SK-N-SH (cell line): ENCODE data around the gene PRELID3B. TPM values are rescaled to one million over a fixed set of nuclear protein-coding genes. Genes with fewer than 3 reads are reported as not detected.

ENCODE experiments used
- CTCF ChIA-PET: fragments of 300-600, 350-600 bp; formaldehyde crosslinking; extraction: SDS; loops from one replicate; lab custom pipeline; 2021; lab: Yijun Ruan, JAX
- POLR2A ChIA-PET: fragments of 350-600 bp; sonication (Branson Sonifier 250); formaldehyde crosslinking; extraction: SDS; loops from one replicate; lab custom pipeline; 2020; ENCODE audit warnings: antibody characterized with exemption, inconsistent platforms; lab: Yijun Ruan, JAX
- DNase-seq: peaks from one replicate; pipeline ENCODE4 v3.0.0; 2012
- H2AFZ ChIP-seq: fragments of 200-600 bp; sonication (generic); 2 replicates; pipeline ENCODE4 v1.8.1; 2016; ENCODE audit warnings: antibody characterized with exemption, mild to moderate bottlenecking, low read depth
- H3F3A ChIP-seq: fragments of 200-600 bp; sonication (generic); replicated peaks from 2 replicates; pipeline ENCODE3; 2016; ENCODE audit warnings: antibody characterized with exemption, mild to moderate bottlenecking; ENCODE audit not compliant: insufficient read depth
- H3K27ac ChIP-seq, 2 experiments: fragments of 200-500 bp in 1 of 2; fragments of 200-600 bp in 1 of 2; sonication (Bioruptor generic) in 1 of 2; sonication (generic), shearing (Covaris generic) in 1 of 2; 2 replicates each; pipeline versions ENCODE4 v1.5.1 to v1.6.1; 2014 to 2016; ENCODE audit warnings: low read depth in 2 of 2, inconsistent platforms in 1 of 2, low read length in 1 of 2, mild to moderate bottlenecking in 1 of 2, mixed read lengths in 1 of 2
- H3K27me3 ChIP-seq: fragments of 200-600 bp; sonication (generic), shearing (Covaris generic); 2 replicates; pipeline ENCODE4 v1.6.1; 2016; ENCODE audit warnings: mixed run types; ENCODE audit not compliant: insufficient read depth
- H3K36me3 ChIP-seq, 2 experiments: fragments of 200-500 bp in 1 of 2; fragments of 200-600 bp in 1 of 2; sonication (Bioruptor generic) in 1 of 2; sonication (generic) in 1 of 2; replicated peaks in 1 of 2; 2 replicates each; pipeline versions ENCODE3 to v1.5.1; 2014 to 2016; ENCODE audit warnings: low read length in 1 of 2, mild to moderate bottlenecking in 1 of 2; ENCODE audit not compliant: insufficient read depth in 2 of 2, control insufficient read depth in 1 of 2
- H3K4me1 ChIP-seq, 2 experiments: fragments of 200-500 bp in 1 of 2; fragments of 200-600 bp in 1 of 2; sonication (Bioruptor generic) in 1 of 2; sonication (generic), shearing (Covaris generic) in 1 of 2; 2 replicates each; pipeline versions ENCODE4 v1.5.1 to v1.6.1; 2014 to 2016; ENCODE audit warnings: low read depth in 1 of 2, low read length in 1 of 2, mixed run types in 1 of 2; ENCODE audit not compliant: insufficient read depth in 2 of 2, control insufficient read depth in 1 of 2
- H3K4me2 ChIP-seq: fragments of 200-600 bp; sonication (generic), shearing (Covaris generic); 2 replicates; pipeline ENCODE4 v1.6.1; 2017; ENCODE audit warnings: mixed run types
- H3K4me3 ChIP-seq, 2 experiments: fragments of 200-500 bp in 1 of 2; fragments of 200-600 bp in 1 of 2; sonication (Bioruptor generic) in 1 of 2; sonication (generic), shearing (Covaris generic) in 1 of 2; 2 replicates each; pipeline versions ENCODE4 v1.5.1 to v1.8.1; 2014 to 2016; ENCODE audit warnings: low read depth in 2 of 2, inconsistent platforms in 1 of 2, low read length in 1 of 2, mild to moderate bottlenecking in 1 of 2, mixed read lengths in 1 of 2, moderate library complexity in 1 of 2
- H3K79me2 ChIP-seq: fragments of 200-600 bp; sonication (generic); 2 replicates; pipeline ENCODE4 v1.8.1; 2017; ENCODE audit warnings: mild to moderate bottlenecking; ENCODE audit not compliant: insufficient read depth
- H3K9ac ChIP-seq: fragments of 200-600 bp; sonication (generic); 2 replicates; pipeline ENCODE4 v1.6.1; 2017; ENCODE audit warnings: mixed run types
- H3K9me2 ChIP-seq: fragments of 200-600 bp; sonication (generic); 2 replicates; pipeline ENCODE4 v1.6.1; 2017; ENCODE audit warnings: mixed run types
- H3K9me3 ChIP-seq: fragments of 200-600 bp; sonication (generic); 2 replicates; pipeline ENCODE4 v1.6.1; 2017; ENCODE audit warnings: mixed run types, mild to moderate bottlenecking, moderate library complexity
- H4K20me1 ChIP-seq: fragments of 200-600 bp; sonication (generic); 2 replicates; pipeline ENCODE4 v1.6.1; 2017; ENCODE audit warnings: mild to moderate bottlenecking, mixed run types; ENCODE audit not compliant: insufficient read depth
- ELF1 ChIP-seq: IDR thresholded peaks from 2 replicates; pipeline ENCODE4 v1.4.0; 2012
- FOSL2 ChIP-seq: IDR thresholded peaks from 2 replicates; pipeline ENCODE4 v1.4.0; 2012; ENCODE audit warnings: low read depth, mild to moderate bottlenecking, moderate library complexity, borderline replicate concordance
- GABPA ChIP-seq: IDR thresholded peaks from 2 replicates; pipeline ENCODE4 v1.4.0; 2012; ENCODE audit warnings: low read depth, mild to moderate bottlenecking
- GATA2 ChIP-seq: sonication (generic); formaldehyde crosslinking; IDR thresholded peaks from 2 replicates; pipeline ENCODE4 v1.5.0; 2020; ENCODE audit warnings: mild to moderate bottlenecking, missing genetic modification reagents
- MAX ChIP-seq: IDR thresholded peaks from 2 replicates; pipeline ENCODE4 v1.4.0; 2012; ENCODE audit warnings: low read depth
- NRF1 ChIP-seq: IDR thresholded peaks from 2 replicates; pipeline ENCODE4 v1.6.1; 2012; ENCODE audit warnings: low read depth, mild to moderate bottlenecking, low read length
- POLR2AphosphoS5 ChIP-seq: IDR thresholded peaks from 2 replicates; pipeline ENCODE4 v1.6.1; 2012; ENCODE audit warnings: low read depth, low read length
- RAD21 ChIP-seq: IDR thresholded peaks from 2 replicates; pipeline ENCODE4 v1.6.1; 2012; ENCODE audit warnings: mild to moderate bottlenecking, low read length
- REST ChIP-seq: IDR thresholded peaks from 2 replicates; pipeline ENCODE4 v1.6.1; 2012; ENCODE audit warnings: mild to moderate bottlenecking, low read depth, low read length, moderate library complexity
- RFX5 ChIP-seq: IDR thresholded peaks from 2 replicates; pipeline ENCODE4 v1.6.1; 2012; ENCODE audit warnings: mild to moderate bottlenecking, improper control_type of control experiment, low read length
- TAF1 ChIP-seq: IDR thresholded peaks from 2 replicates; pipeline ENCODE4 v1.6.1; 2012; ENCODE audit warnings: low read depth, mild to moderate bottlenecking, low read length, moderate library complexity, borderline replicate concordance
- USF1 ChIP-seq: IDR thresholded peaks from 2 replicates; pipeline ENCODE4 v1.4.0; 2012; ENCODE audit warnings: low read depth, borderline replicate concordance
- YY1 ChIP-seq: IDR thresholded peaks from 2 replicates; pipeline ENCODE4 v1.4.0; 2012; ENCODE audit warnings: low read depth, mild to moderate bottlenecking
- WGBS: methylation state at CpG from one replicate; pipeline ENCODE4 v1.1.6; 2017; ENCODE audit warnings: low lambda C conversion rate; 5-methylcytosine and 5-hydroxymethylcytosine counted together
- polyA plus RNA-seq, 3 experiments: library from polyadenylated mRNA; depleted of rRNA; stranded (reverse); fragments of >200 nt; gene quantifications; 2 replicates each; pipeline ENCODE4 v1.2.3, GENCODE V29; 2012

Gene PRELID3B
- polyA plus RNA-seq, 1 of the 3 experiments (the other 2 are of a cell fraction), result 20.9 TPM

- POLR2A ChIA-PET, result no interaction called here
- no peak for DNase-seq
- H3K9ac ChIP-seq, result no peak overlapping the region
- no peak overlapping the region for H3K27ac ChIP-seq
- no peak overlapping the region for H2AFZ ChIP-seq
- no peak overlapping the region for H3K4me3 ChIP-seq
- no peaks in the 10 kb centered on the region for H4K20me1 ChIP-seq
- no peaks in the 10 kb centered on the region for H3K9me2 ChIP-seq
- no peaks in the 10 kb centered on the region for H3K27me3 ChIP-seq
- peaks cover 8 to 11% of the 10 kb centered on the region in 2 experiments; a peak in 3 of 4 replicates for H3K4me1 ChIP-seq
- no peaks in the 10 kb centered on the region for H3K36me3 ChIP-seq
- CTCF ChIA-PET, result interaction anchor here (3.3 kb wide), 1 partner anchor 19 kb away, joined by 13 read pairs; no protein-coding TSS in a partner anchor
- H3K79me2 ChIP-seq, result no peaks in the 10 kb centered on the region
- WGBS, result 68% methylated on average over 4 of the region's 4 CpGs
- TF ChIP-seq RFX5 (no peak), USF1 (no peak), MAX (no peak), YY1 (no peak), GATA2 (CRISPR knock-in tag) (no peak), POLR2AphosphoS5 (no peak), NRF1 (no peak), FOSL2 (no peak)
- H3K4me2 ChIP-seq, result no peak overlapping the region
- H3K9me3 ChIP-seq, result no peaks in the 10 kb centered on the region
- no peaks in the 10 kb centered on the region for H3F3A ChIP-seq
These were observed 25.9 kb upstream of the PRELID3B start for GRCh38 chr20:59068534-59068933.

- Histone ChIP-seq H3K36me3 (no peaks in the 10 kb centered on the region), H3K27me3 (no peaks in the 10 kb centered on the region), H3K27ac (peak overlapping the region in 1 of 2 experiments; percentile 81; a peak in 3 of 4 replicates), H3F3A (no peaks in the 10 kb centered on the region), H3K9ac (no peak overlapping the region), H3K79me2 (no peaks in the 10 kb centered on the region), H3K9me2 (no peaks in the 10 kb centered on the region), H3K9me3 (no peaks in the 10 kb centered on the region), H2AFZ (peak overlapping the region; percentile 67; the same call in 1 of the 2 replicates), H3K4me3 (peak overlapping the region; percentile 4 to 31; a peak in 1 of 4 replicates), H4K20me1 (no peaks in the 10 kb centered on the region), H3K4me1 (peaks cover 8 to 16% of the 10 kb centered on the region in 2 experiments; a peak in 3 of 4 replicates), H3K4me2 (peak overlapping the region; percentile 69)
- POLR2A ChIA-PET, result no interaction called here
- CTCF ChIA-PET, result interaction anchor here (0.7 to 2.4 kb wide), 6 partner anchors 144 to 392 kb away, joined by 3 to 12 read pairs (median 4); no protein-coding TSS in a partner anchor
- TF ChIP-seq RAD21, result no peak
- no peak for TF ChIP-seq ELF1
- TF ChIP-seq REST, result no peak
- TF ChIP-seq TAF1, result no peak
- TF ChIP-seq GABPA, result no peak
- TF ChIP-seq RFX5, result no peak
- no peak for DNase-seq
- WGBS, result 22% methylated on average over 4 of the region's 4 CpGs
These were observed 21.7 kb upstream of the PRELID3B start for GRCh38 chr20:59064214-59064722.
